HG02870 (cell line): Measurements from ENCODE around the gene STK11IP.

Source experiments
- ATAC-seq: cut with Tn5 transposase; IDR thresholded peaks from one replicate; pipeline ENCODE4 v1.9.1; 2021; ENCODE audit warnings: mild to moderate bottlenecking, moderate library complexity; ENCODE audit not compliant: unreplicated experiment

The STK11IP gene

GRCh38 chr2:219575566-219576504 is 21.8 kb upstream of the STK11IP start:
- ATAC-seq, result no peak

GRCh38 chr2:219576505-219577388 is 20.9 kb upstream of the STK11IP start:
- ATAC-seq, result no peak

GRCh38 chr2:219578811-219579613 is 18.6 kb upstream of the STK11IP start:
- no peak for ATAC-seq

- no peak for ATAC-seq
Observed at GRCh38 chr2:219581346-219581745, 16.3 kb upstream of the STK11IP start.

DNA sequence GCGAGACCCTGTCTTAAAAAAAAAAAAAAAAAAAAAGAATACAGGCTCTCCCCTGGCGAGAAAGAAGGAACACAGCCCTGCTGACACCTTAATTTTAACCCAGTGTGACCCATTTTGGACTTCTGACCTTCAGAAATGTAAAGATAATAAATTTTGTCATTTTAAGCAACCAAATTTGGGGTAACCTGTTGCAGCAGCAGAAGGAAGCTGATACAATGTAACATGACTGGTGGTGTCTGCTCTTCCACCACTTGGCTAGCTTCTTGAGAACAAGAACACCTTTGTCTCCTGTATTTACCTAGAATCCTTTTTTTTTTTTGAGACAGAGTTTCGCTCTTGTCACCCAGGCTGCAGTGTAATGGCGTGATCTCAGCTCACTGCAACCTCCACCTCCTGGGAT is 6.6 kb upstream of the STK11IP start:
- no peak for ATAC-seq

DNA sequence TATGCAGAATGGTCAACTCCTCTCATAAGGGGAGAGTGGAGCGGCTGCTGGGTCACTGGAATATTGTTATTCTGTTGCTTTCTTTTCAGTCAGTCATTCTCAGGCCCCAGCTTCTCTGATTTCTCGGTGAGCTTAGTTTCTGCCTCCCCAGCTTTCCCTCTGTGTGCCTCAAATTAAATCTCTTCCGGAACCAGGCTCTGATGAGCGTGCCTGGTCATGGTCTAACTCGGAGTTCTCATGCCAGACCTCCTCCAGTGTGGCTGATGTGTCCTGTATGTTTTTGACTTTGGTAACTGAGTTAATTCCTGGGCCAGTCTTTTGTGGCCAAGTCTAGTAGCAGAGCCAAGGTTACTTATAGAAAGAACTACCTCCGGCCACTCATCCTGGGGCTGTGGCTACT is 4.9 kb upstream of the STK11IP start:
- ATAC-seq, result no peak

GRCh38 chr2:219593154-219593553 is 4.5 kb upstream of the STK11IP start:
- ATAC-seq, result no peak

DNA sequence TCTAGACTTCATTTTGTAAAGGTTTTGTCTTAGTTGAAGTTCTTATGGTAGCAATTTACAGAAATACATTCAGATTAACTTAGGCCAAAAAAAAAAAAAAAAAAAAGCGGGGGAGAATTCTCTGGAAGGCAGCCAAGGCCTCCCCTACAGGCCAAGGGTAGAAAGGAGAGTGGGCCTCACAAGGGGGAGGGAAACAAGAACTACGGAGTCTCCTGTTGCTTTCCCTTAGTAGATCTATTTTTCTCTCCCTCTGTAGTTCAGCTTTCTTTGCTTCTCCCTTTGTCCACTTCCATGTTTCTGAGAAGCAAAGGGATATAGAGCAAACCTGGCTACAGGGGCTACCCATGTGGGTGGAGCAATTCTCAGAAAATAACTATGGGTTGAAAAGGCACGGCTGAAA is 2.4 kb upstream of the STK11IP start:
- no peak for ATAC-seq

- ATAC-seq, result peak; percentile 0
Observed at GRCh38 chr2:219596954-219597551, 604 bp upstream of the STK11IP start.

DNA sequence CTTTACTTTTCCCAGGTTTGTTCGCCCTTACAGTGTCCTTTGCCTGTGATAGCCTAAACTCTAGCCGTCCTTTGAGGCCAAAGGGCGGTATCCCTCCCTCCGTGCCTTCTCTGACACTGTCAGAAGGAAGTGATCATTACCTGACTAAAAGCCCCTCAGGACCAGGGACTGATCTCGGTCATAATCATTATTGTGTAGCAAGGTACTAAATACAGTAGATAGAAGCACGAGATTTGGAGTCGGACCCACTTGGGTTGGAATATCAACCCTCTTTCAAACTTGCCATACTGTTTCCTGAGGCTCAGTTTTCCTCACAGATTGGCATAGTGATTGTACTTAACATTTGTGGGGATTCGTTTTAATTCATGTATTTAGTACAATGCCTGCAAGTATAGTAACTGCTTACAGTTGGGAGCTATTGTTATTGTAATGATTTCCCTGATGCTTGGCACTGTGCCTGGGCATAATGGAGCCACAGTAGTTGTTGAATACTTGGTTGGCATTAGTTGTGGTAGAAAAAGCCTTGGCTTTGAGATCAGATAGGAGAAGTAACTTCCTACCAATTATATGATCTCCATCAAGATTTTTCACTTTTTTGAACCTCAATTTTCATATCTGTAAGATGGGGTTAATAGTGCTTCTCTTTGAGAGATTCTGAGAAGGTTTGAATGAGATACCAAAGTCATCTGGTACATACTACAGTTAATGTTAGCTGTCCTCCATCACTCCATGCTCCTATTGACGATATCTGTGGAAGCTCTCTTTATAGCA is 836 bp downstream of the STK11IP start:
- no peak for ATAC-seq

DNA sequence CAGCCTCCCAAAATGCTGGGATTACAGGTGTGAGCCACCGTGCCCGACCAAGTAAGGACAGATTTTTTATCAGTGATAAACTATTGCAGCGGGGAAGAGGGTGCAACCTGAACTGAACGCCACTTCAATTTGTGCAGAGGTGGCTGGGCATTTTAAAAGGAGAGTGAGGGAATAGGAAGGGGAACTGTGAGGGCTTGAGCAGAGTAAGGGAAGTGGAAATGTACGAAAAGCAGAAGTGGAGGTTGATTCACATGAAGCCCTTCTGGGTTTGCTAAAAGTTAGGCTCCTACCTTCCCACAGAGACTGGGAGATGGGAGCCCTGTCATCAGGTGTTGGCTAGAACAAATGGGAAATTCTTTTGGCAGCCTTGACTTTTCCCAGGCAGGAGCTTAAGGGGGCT is 6.1 kb downstream of the STK11IP start:
- no peak for ATAC-seq

DNA sequence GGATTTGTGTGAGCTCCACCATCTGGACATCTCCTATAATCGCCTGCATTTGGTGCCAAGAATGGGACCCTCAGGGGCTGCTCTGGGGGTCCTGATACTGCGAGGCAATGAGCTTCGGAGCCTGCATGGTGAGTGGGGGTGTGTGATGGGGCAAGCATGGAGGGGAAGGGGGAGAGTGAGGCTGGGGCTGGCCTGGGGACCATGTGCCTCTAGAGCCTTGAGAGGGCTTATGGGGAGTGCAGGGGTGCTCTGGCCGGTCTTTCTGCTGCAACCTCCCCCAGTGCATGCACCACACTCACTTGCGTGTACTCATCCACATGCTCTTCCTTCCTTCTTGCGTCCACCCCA is 7.9 kb downstream of the STK11IP start:
- no peak for ATAC-seq

DNA sequence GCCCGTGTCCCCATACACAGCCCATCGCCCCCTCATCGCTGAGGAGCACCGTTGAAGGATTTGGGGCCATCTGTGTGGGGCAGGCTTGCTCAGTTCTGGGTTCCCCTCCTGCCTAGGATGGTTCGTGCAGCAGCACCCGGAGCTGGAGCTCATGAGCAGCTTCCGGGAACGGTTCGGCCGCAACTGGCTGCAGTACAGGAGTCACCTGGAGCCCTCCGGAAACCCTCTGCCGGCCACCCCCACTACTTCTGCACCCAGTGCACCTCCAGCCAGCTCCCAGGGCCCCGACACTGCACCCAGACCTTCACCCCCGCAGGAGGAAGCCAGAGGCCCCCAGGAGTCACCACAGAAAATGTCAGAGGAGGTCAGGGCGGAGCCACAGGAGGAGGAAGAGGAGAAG is 10.3 kb downstream of the STK11IP start:
- ATAC-seq, result no peak

DNA sequence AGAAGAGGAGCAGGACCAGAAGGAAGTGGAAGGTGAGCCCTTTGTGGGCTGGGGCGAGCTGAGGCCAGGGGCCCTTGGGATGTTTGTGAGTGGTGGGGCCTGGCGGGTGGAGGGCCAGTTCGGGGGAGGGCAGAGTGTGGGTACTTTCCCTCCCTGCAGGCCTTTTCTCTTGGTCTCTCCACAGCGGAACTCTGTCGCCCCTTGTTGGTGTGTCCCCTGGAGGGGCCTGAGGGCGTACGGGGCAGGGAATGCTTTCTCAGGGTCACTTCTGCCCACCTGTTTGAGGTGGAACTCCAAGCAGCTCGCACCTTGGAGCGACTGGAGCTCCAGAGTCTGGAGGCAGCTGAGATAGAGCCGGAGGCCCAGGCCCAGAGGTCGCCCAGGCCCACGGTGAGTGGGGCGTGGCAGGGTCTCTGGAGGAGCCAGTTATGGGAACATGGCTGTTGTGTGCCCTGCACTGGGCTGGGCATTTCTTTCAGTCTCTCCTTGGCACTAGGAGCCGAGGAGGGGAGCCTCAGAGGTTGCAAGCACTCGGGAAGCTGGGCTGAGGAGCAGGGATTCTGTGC is 10.8 kb downstream of the STK11IP start:
- no peak for ATAC-seq

GRCh38 chr2:219609149-219609750 is 11.6 kb downstream of the STK11IP start:
- no peak for ATAC-seq

DNA sequence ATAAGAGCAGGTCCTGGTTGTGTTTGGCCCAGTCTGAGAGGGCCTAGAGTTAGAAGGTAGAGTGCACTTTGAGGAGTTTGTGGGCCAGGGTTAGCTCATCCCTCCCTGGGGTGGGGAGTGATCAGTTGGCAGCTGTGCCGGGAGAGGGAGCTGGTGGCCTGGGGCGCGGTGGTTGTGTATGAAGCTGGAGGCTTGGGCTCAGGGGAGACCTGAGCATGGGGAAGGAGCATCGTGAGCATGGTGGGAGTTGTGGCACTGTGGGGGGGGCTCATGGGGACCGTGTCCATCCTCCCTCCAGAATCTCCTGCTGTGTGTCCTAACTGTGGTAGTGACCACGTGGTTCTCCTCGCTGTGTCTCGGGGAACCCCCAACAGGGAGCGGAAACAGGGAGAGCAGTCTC is 13.6 kb downstream of the STK11IP start:
- no peak for ATAC-seq

DNA sequence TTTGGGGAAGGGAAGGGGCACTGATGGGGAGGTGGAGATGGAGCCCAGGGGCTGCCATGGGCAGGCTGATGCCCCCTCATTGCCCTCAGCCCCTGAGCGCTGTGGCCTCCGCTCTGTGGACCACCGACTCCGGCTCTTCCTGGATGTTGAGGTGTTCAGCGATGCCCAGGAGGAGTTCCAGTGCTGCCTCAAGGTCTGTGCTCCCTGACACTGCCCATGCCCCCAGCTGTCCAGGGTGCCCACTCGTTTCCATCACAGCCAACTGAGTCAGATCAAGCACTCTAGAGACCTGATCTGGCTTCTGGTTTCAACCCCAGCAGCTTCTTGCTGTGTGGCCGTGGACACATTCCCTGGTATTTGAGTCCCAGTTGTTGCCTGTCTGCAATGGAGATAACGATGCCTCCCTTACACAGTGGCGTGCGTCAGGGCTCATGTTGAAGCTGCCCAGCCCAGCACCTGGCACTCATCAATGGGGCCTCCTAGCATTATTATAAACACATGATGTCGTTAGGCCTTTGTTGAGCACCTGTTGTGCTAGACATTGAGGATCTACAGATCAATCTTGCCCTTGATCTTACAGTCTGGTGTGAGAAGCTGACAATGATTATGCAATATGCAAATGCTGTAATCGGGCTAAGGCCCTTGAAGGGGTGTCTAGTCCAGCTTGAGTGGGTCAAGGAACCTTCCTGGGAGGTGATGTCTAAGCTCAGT is 14.4 kb downstream of the STK11IP start:
- no peak for ATAC-seq

GRCh38 chr2:219612577-219613286 is 15.1 kb downstream of the STK11IP start:
- ATAC-seq, result no peak
